ENCODE results near the gene ADCY4.

The ADCY4 gene

GRCh38 chr14:24353559-24354481 is 18.9 kb upstream of the ADCY4 start:
- no peak overlapping the region for H3K4me3 ChIP-seq (ENCODE audit: low read depth, low read length)
- TF ChIP-seq CTCF (IDR thresholded peaks at IDR 0.05; ENCODE audit: low read depth, low read length) (no peak), POLR2A (IDR thresholded peaks at IDR 0.05; ENCODE audit: extremely low read depth, insufficient read length) (no peak)
- DNase-seq (ENCODE audit: low read depth) = no peak

GRCh38 chr14:24351517-24351916 is 16.6 kb upstream of the ADCY4 start:
- DNase-seq (ENCODE audit: low read depth) = no peak

GRCh38 chr14:24349742-24350141 is 14.9 kb upstream of the ADCY4 start:
- no peak for TF ChIP-seq MAX (IDR thresholded peaks at IDR 0.05; ENCODE audit: low read depth, low read length)
- TF ChIP-seq POLR2A (IDR thresholded peaks at IDR 0.05; ENCODE audit: extremely low read depth, insufficient read length) = no peak
- no peak for TF ChIP-seq MYC (IDR thresholded peaks at IDR 0.05; ENCODE audit: low read depth, low read length)
- no peak for TF ChIP-seq CTCF (IDR thresholded peaks at IDR 0.05; ENCODE audit: low read depth, low read length)
- DNase-seq (ENCODE audit: low read depth) = no peak
- no peak overlapping the region for H3K4me3 ChIP-seq (ENCODE audit: low read depth, low read length)

More at GRCh38 chr14:24351517-24351916, 16.6 kb upstream of the ADCY4 start:
- no peak overlapping the region for H3K4me3 ChIP-seq (ENCODE audit: low read depth, low read length)
- no peak for TF ChIP-seq MYC (IDR thresholded peaks at IDR 0.05; ENCODE audit: low read depth, low read length)
- no peak for TF ChIP-seq CTCF (IDR thresholded peaks at IDR 0.05; ENCODE audit: low read depth, low read length)
- no peak for TF ChIP-seq POLR2A (IDR thresholded peaks at IDR 0.05; ENCODE audit: extremely low read depth, insufficient read length)
- TF ChIP-seq MAX (IDR thresholded peaks at IDR 0.05; ENCODE audit: low read depth, low read length) = no peak

- no peak for TF ChIP-seq MYC (IDR thresholded peaks at IDR 0.05; ENCODE audit: low read depth, low read length)
- no peak for TF ChIP-seq CTCF (IDR thresholded peaks at IDR 0.05; ENCODE audit: low read depth, low read length)
- no peak for TF ChIP-seq MAX (IDR thresholded peaks at IDR 0.05; ENCODE audit: low read depth, low read length)
- no peak for TF ChIP-seq POLR2A (IDR thresholded peaks at IDR 0.05; ENCODE audit: extremely low read depth, insufficient read length)
- DNase-seq (ENCODE audit: low read depth) = no peak
- H3K4me3 ChIP-seq (ENCODE audit: low read depth, low read length) = no peak overlapping the region
Observed at GRCh38 chr14:24348186-24348585, 13.3 kb upstream of the ADCY4 start.

- TF ChIP-seq CTCF (IDR thresholded peaks at IDR 0.05; ENCODE audit: low read depth, low read length) (no peak), MAX (IDR thresholded peaks at IDR 0.05; ENCODE audit: low read depth, low read length) (no peak), POLR2A (IDR thresholded peaks at IDR 0.05; ENCODE audit: extremely low read depth, insufficient read length) (no peak), MYC (IDR thresholded peaks at IDR 0.05; ENCODE audit: low read depth, low read length) (no peak)
- DNase-seq (ENCODE audit: low read depth) = no peak
- no peak overlapping the region for H3K4me3 ChIP-seq (ENCODE audit: low read depth, low read length)
Observed at GRCh38 chr14:24347134-24347533, 12.3 kb upstream of the ADCY4 start.
